HG03520 (cell line): ENCODE measurements around the gene ROM1.
"Not testable (repeated sequence)": the region's sequence is repeated elsewhere in the genome, so short reads cannot be mapped to it uniquely, and the experiment has no call there.

ENCODE experiments used
- ATAC-seq: cut with Tn5 transposase; IDR thresholded peaks from one replicate; pipeline ENCODE4 v1.9.1; 2021; ENCODE audit warnings: mild to moderate bottlenecking, moderate library complexity; ENCODE audit not compliant: unreplicated experiment

ROM1 gene

GRCh38 chr11:62607714-62608113, 5.3 kb upstream of the ROM1 start:
- no peak for ATAC-seq

GRCh38 chr11:62608776-62609175, 4.3 kb upstream of the ROM1 start:
- ATAC-seq: no peak

GRCh38 chr11:62610403-62610802, 2.7 kb upstream of the ROM1 start:
- no peak for ATAC-seq

GRCh38 chr11:62610814-62611704, 2.0 kb upstream of the ROM1 start:
- ATAC-seq: no peak

- no peak for ATAC-seq
These were observed 1.2 kb upstream of the ROM1 start for GRCh38 chr11:62611705-62612365.

GRCh38 chr11:62613291-62613778, 278 bp downstream of the ROM1 start:
- ATAC-seq: no peak

- no peak for ATAC-seq
These were observed 1.2 kb downstream of the ROM1 start for GRCh38 chr11:62614275-62614674.

- ATAC-seq: no peak
These were observed 2.5 kb downstream of the ROM1 start for GRCh38 chr11:62615521-62615920.

- ATAC-seq: not testable (repeated sequence)
These were observed 3.9 kb downstream of the ROM1 start for GRCh38 chr11:62616957-62617356.

GRCh38 chr11:62621027-62621566, 8.0 kb downstream of the ROM1 start:
- no peak for ATAC-seq

- ATAC-seq: peak; percentile 87
These were observed 8.8 kb downstream of the ROM1 start, which contains the start of gene B3GAT3 for GRCh38 chr11:62621567-62622470. B3GAT3 (minus strand) TSS chr11:62621986; CDS start chr11:62621947, 39 bp downstream.

GRCh38 chr11:62622476-62623089, 9.5 kb downstream of the ROM1 start:
- ATAC-seq: no peak

GRCh38 chr11:62627713-62628112, 14.7 kb downstream of the ROM1 start:
- ATAC-seq: no peak

- ATAC-seq: no peak
These were observed 19.4 kb downstream of the ROM1 start for GRCh38 chr11:62632492-62632891.

GRCh38 chr11:62644220-62644619, 31.2 kb downstream of the ROM1 start:
- ATAC-seq: no peak

GRCh38 chr11:62645671-62645945, 32.6 kb downstream of the ROM1 start:
- ATAC-seq: no peak

- peak; percentile 89 for ATAC-seq
These were observed 33.1 kb downstream of the ROM1 start, which contains the start of gene GANAB for GRCh38 chr11:62645946-62646824. GANAB (minus strand) TSS chr11:62646613; CDS start chr11:62646599, 14 bp downstream.

- ATAC-seq: no peak
These were observed 34.0 kb downstream of the ROM1 start for GRCh38 chr11:62646825-62647608.

GRCh38 chr11:62647609-62648005, 34.5 kb downstream of the ROM1 start:
- ATAC-seq: no peak
